SK-N-SH (cell line): ENCODE results near the gene SALL3. TPM values are rescaled to one million over a fixed set of nuclear protein-coding genes. Genes with fewer than 3 reads are reported as not detected.

Experiments used
- CTCF ChIA-PET: fragments of 300-600, 350-600 bp; formaldehyde crosslinking; extraction: SDS; loops from one replicate; lab custom pipeline; 2021; lab: Yijun Ruan, JAX
- POLR2A ChIA-PET: fragments of 350-600 bp; sonication (Branson Sonifier 250); formaldehyde crosslinking; extraction: SDS; loops from one replicate; lab custom pipeline; 2020; ENCODE audit warnings: antibody characterized with exemption, inconsistent platforms; lab: Yijun Ruan, JAX
- DNase-seq: peaks from one replicate; pipeline ENCODE4 v3.0.0; 2012
- H2AFZ ChIP-seq: fragments of 200-600 bp; sonication (generic); 2 replicates; pipeline ENCODE4 v1.8.1; 2016; ENCODE audit warnings: antibody characterized with exemption, mild to moderate bottlenecking, low read depth
- H3F3A ChIP-seq: fragments of 200-600 bp; sonication (generic); replicated peaks from 2 replicates; pipeline ENCODE3; 2016; ENCODE audit warnings: antibody characterized with exemption, mild to moderate bottlenecking; ENCODE audit not compliant: insufficient read depth
- H3K27ac ChIP-seq, 2 experiments: fragments of 200-500 bp in 1 of 2; fragments of 200-600 bp in 1 of 2; sonication (Bioruptor generic) in 1 of 2; sonication (generic), shearing (Covaris generic) in 1 of 2; 2 replicates each; pipeline versions ENCODE4 v1.5.1 to v1.6.1; 2014 to 2016; ENCODE audit warnings: low read depth in 2 of 2, inconsistent platforms in 1 of 2, low read length in 1 of 2, mild to moderate bottlenecking in 1 of 2, mixed read lengths in 1 of 2
- H3K27me3 ChIP-seq: fragments of 200-600 bp; sonication (generic), shearing (Covaris generic); 2 replicates; pipeline ENCODE4 v1.6.1; 2016; ENCODE audit warnings: mixed run types; ENCODE audit not compliant: insufficient read depth
- H3K36me3 ChIP-seq, 2 experiments: fragments of 200-500 bp in 1 of 2; fragments of 200-600 bp in 1 of 2; sonication (Bioruptor generic) in 1 of 2; sonication (generic) in 1 of 2; replicated peaks in 1 of 2; 2 replicates each; pipeline versions ENCODE3 to v1.5.1; 2014 to 2016; ENCODE audit warnings: low read length in 1 of 2, mild to moderate bottlenecking in 1 of 2; ENCODE audit not compliant: insufficient read depth in 2 of 2, control insufficient read depth in 1 of 2
- H3K4me1 ChIP-seq, 2 experiments: fragments of 200-500 bp in 1 of 2; fragments of 200-600 bp in 1 of 2; sonication (Bioruptor generic) in 1 of 2; sonication (generic), shearing (Covaris generic) in 1 of 2; 2 replicates each; pipeline versions ENCODE4 v1.5.1 to v1.6.1; 2014 to 2016; ENCODE audit warnings: low read depth in 1 of 2, low read length in 1 of 2, mixed run types in 1 of 2; ENCODE audit not compliant: insufficient read depth in 2 of 2, control insufficient read depth in 1 of 2
- H3K4me2 ChIP-seq: fragments of 200-600 bp; sonication (generic), shearing (Covaris generic); 2 replicates; pipeline ENCODE4 v1.6.1; 2017; ENCODE audit warnings: mixed run types
- H3K4me3 ChIP-seq, 2 experiments: fragments of 200-500 bp in 1 of 2; fragments of 200-600 bp in 1 of 2; sonication (Bioruptor generic) in 1 of 2; sonication (generic), shearing (Covaris generic) in 1 of 2; 2 replicates each; pipeline versions ENCODE4 v1.5.1 to v1.8.1; 2014 to 2016; ENCODE audit warnings: low read depth in 2 of 2, inconsistent platforms in 1 of 2, low read length in 1 of 2, mild to moderate bottlenecking in 1 of 2, mixed read lengths in 1 of 2, moderate library complexity in 1 of 2
- H3K79me2 ChIP-seq: fragments of 200-600 bp; sonication (generic); 2 replicates; pipeline ENCODE4 v1.8.1; 2017; ENCODE audit warnings: mild to moderate bottlenecking; ENCODE audit not compliant: insufficient read depth
- H3K9ac ChIP-seq: fragments of 200-600 bp; sonication (generic); 2 replicates; pipeline ENCODE4 v1.6.1; 2017; ENCODE audit warnings: mixed run types
- H3K9me2 ChIP-seq: fragments of 200-600 bp; sonication (generic); 2 replicates; pipeline ENCODE4 v1.6.1; 2017; ENCODE audit warnings: mixed run types
- H3K9me3 ChIP-seq: fragments of 200-600 bp; sonication (generic); 2 replicates; pipeline ENCODE4 v1.6.1; 2017; ENCODE audit warnings: mixed run types, mild to moderate bottlenecking, moderate library complexity
- H4K20me1 ChIP-seq: fragments of 200-600 bp; sonication (generic); 2 replicates; pipeline ENCODE4 v1.6.1; 2017; ENCODE audit warnings: mild to moderate bottlenecking, mixed run types; ENCODE audit not compliant: insufficient read depth
- CHD2 ChIP-seq: fragments of 150-350 bp; IDR thresholded peaks from 2 replicates; pipeline ENCODE4 v1.6.1; 2018; ENCODE audit warnings: low read length; ENCODE audit not compliant: partially characterized antibody
- ELF1 ChIP-seq: IDR thresholded peaks from 2 replicates; pipeline ENCODE4 v1.4.0; 2012
- FOSL2 ChIP-seq: IDR thresholded peaks from 2 replicates; pipeline ENCODE4 v1.4.0; 2012; ENCODE audit warnings: low read depth, mild to moderate bottlenecking, moderate library complexity, borderline replicate concordance
- FOXM1 ChIP-seq: IDR thresholded peaks from 2 replicates; pipeline ENCODE4 v1.4.0; 2012; ENCODE audit warnings: low read depth, mild to moderate bottlenecking
- GABPA ChIP-seq: IDR thresholded peaks from 2 replicates; pipeline ENCODE4 v1.4.0; 2012; ENCODE audit warnings: low read depth, mild to moderate bottlenecking
- GATA2 ChIP-seq: sonication (generic); formaldehyde crosslinking; IDR thresholded peaks from 2 replicates; pipeline ENCODE4 v1.5.0; 2020; ENCODE audit warnings: mild to moderate bottlenecking, missing genetic modification reagents
- MXI1 ChIP-seq: IDR thresholded peaks from 2 replicates; pipeline ENCODE4 v1.6.1; 2012; ENCODE audit warnings: mild to moderate bottlenecking, low read depth, low read length, improper control_type of control experiment
- NFIC ChIP-seq: IDR thresholded peaks from 2 replicates; pipeline ENCODE4 v1.4.0; 2012; ENCODE audit warnings: borderline replicate concordance
- NRF1 ChIP-seq: IDR thresholded peaks from 2 replicates; pipeline ENCODE4 v1.6.1; 2012; ENCODE audit warnings: low read depth, mild to moderate bottlenecking, low read length
- POLR2AphosphoS5 ChIP-seq: IDR thresholded peaks from 2 replicates; pipeline ENCODE4 v1.6.1; 2012; ENCODE audit warnings: low read depth, low read length
- RXRA ChIP-seq: IDR thresholded peaks from 2 replicates; pipeline ENCODE4 v1.4.0; 2012; ENCODE audit warnings: low read depth, mild to moderate bottlenecking, borderline replicate concordance
- SIN3A ChIP-seq: IDR thresholded peaks from 2 replicates; pipeline ENCODE4 v1.6.1; 2012; ENCODE audit warnings: low read depth, mild to moderate bottlenecking, low read length, moderate library complexity, borderline replicate concordance
- SMC3 ChIP-seq: IDR thresholded peaks from 2 replicates; pipeline ENCODE4 v1.6.1; 2012; ENCODE audit warnings: low read depth, low read length, improper control_type of control experiment
- TAF1 ChIP-seq: IDR thresholded peaks from 2 replicates; pipeline ENCODE4 v1.6.1; 2012; ENCODE audit warnings: low read depth, mild to moderate bottlenecking, low read length, moderate library complexity, borderline replicate concordance
- TCF12 ChIP-seq: IDR thresholded peaks from 2 replicates; pipeline ENCODE4 v1.4.0; 2012
- WGBS: methylation state at CpG from one replicate; pipeline ENCODE4 v1.1.6; 2017; ENCODE audit warnings: low lambda C conversion rate; 5-methylcytosine and 5-hydroxymethylcytosine counted together
- polyA plus RNA-seq, 3 experiments: library from polyadenylated mRNA; depleted of rRNA; stranded (reverse); fragments of >200 nt; gene quantifications; 2 replicates each; pipeline ENCODE4 v1.2.3, GENCODE V29; 2012
- TF ChIP-seq, protein P1 (sequence below): IDR thresholded peaks from 2 replicates; pipeline ENCODE4 v1.6.1; 2012; ENCODE audit warnings: mild to moderate bottlenecking, low read depth, low read length, moderate library complexity
- TF ChIP-seq, protein P2 (sequence below): fragments of 150-350 bp; IDR thresholded peaks from 2 replicates; pipeline ENCODE4 v1.6.1; 2017; ENCODE audit warnings: antibody characterized with exemption, low read length, low read depth, borderline replicate concordance
- TF ChIP-seq, protein P3 (sequence below): IDR thresholded peaks from 2 replicates; pipeline ENCODE4 v1.4.0; 2012; ENCODE audit warnings: low read depth
- TF ChIP-seq, protein P4 (sequence below): IDR thresholded peaks from 2 replicates; pipeline ENCODE4 v1.4.0; 2012; ENCODE audit warnings: low read depth, borderline replicate concordance
- TF ChIP-seq, protein P5 (sequence below): IDR thresholded peaks from 2 replicates; pipeline ENCODE4 v1.4.0; 2012; ENCODE audit warnings: low read depth, borderline replicate concordance

The SALL3 gene
- polyA plus RNA-seq, 1 of the 3 experiments (the other 2 are of a cell fraction): not detected

DNA sequence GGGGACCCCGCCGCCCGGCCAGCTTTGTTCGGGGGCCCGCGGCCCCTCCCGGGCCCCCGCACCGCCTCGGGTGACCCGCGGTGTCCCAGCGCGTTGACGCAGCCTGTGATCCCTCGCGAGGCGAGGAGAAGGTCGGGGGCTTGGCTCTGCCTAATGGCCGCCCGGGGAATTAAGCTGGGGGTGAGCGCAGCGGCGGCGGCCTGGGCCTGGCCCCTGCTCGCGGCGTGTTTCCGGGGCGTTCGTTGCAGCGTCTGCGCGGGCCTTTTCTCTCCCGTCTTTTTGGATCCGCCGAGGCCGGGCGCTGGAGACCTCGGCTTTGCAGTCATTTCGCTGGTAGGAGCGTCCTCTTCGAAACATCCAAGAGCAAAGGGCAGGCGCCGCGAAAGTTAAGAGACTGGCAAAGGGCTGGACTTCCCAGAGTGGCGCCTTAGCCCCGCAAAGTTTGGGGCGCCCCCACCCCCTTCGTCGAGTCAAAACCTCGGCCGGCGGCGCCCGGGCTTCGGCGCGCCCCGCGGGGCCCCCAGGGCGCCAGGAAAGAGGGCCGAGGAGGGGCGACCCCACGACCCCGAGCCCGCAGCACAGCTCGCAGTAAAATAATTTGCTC lies 1.3 kb downstream of the SALL3 start:
- CTCF ChIA-PET: no interaction called here
- Histone ChIP-seq H3K9ac (no peak overlapping the region), H3K9me2 (no peaks in the 10 kb centered on the region), H3F3A (no peaks in the 10 kb centered on the region), H2AFZ (no peak overlapping the region), H3K27me3 (peaks cover 75% of the 10 kb centered on the region), H3K36me3 (no peaks in the 10 kb centered on the region), H3K4me2 (no peak overlapping the region), H3K9me3 (no peaks in the 10 kb centered on the region), H3K4me1 (no peaks in the 10 kb centered on the region), H3K27ac (no peak overlapping the region), H3K79me2 (no peaks in the 10 kb centered on the region), H3K4me3 (no peak overlapping the region), H4K20me1 (no peaks in the 10 kb centered on the region)
- POLR2A ChIA-PET: no interaction called here
- 25% methylated on average over 34 of the region's 68 CpGs for WGBS
- no peak for DNase-seq
- TF ChIP-seq SMC3: no peak

DNA sequence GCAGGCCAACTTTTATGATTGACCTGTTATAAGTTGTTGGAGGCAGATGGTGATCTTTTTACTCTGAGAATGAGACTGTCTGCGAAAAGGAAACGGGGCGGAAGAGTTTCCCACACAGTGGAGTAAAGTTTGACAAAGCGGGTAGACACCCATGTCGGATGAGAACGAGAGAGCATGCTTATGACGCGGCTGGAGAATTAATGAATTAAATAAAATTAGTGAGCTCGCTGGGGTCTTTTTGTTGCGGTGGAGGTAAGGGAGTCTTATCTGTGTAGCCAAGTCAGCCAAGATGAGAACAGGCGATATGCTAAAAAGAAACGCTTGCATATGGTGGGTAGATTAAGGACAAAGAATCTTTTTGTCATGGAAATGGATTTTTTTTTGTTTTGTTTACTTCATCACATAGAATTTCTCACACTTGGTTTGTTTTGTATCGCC lies 1.8 kb downstream of the SALL3 start:
- no peak overlapping the region for H3K9ac ChIP-seq
- no peak overlapping the region for H3K27ac ChIP-seq
- TF ChIP-seq, protein P1, sequence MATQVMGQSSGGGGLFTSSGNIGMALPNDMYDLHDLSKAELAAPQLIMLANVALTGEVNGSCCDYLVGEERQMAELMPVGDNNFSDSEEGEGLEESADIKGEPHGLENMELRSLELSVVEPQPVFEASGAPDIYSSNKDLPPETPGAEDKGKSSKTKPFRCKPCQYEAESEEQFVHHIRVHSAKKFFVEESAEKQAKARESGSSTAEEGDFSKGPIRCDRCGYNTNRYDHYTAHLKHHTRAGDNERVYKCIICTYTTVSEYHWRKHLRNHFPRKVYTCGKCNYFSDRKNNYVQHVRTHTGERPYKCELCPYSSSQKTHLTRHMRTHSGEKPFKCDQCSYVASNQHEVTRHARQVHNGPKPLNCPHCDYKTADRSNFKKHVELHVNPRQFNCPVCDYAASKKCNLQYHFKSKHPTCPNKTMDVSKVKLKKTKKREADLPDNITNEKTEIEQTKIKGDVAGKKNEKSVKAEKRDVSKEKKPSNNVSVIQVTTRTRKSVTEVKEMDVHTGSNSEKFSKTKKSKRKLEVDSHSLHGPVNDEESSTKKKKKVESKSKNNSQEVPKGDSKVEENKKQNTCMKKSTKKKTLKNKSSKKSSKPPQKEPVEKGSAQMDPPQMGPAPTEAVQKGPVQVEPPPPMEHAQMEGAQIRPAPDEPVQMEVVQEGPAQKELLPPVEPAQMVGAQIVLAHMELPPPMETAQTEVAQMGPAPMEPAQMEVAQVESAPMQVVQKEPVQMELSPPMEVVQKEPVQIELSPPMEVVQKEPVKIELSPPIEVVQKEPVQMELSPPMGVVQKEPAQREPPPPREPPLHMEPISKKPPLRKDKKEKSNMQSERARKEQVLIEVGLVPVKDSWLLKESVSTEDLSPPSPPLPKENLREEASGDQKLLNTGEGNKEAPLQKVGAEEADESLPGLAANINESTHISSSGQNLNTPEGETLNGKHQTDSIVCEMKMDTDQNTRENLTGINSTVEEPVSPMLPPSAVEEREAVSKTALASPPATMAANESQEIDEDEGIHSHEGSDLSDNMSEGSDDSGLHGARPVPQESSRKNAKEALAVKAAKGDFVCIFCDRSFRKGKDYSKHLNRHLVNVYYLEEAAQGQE: no peak
- TF ChIP-seq ELF1 (no peak), NRF1 (no peak), MXI1 (no peak), GATA2 (CRISPR knock-in tag) (no peak), TCF12 (no peak), CHD2 (no peak), POLR2AphosphoS5 (no peak), SMC3 (no peak), NFIC (no peak), FOXM1 (no peak), SIN3A (no peak), RXRA (no peak), FOSL2 (no peak), TAF1 (no peak), GABPA (no peak)
- TF ChIP-seq, protein P2, sequence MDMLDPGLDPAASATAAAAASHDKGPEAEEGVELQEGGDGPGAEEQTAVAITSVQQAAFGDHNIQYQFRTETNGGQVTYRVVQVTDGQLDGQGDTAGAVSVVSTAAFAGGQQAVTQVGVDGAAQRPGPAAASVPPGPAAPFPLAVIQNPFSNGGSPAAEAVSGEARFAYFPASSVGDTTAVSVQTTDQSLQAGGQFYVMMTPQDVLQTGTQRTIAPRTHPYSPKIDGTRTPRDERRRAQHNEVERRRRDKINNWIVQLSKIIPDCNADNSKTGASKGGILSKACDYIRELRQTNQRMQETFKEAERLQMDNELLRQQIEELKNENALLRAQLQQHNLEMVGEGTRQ: no peak
- TF ChIP-seq, protein P3, sequence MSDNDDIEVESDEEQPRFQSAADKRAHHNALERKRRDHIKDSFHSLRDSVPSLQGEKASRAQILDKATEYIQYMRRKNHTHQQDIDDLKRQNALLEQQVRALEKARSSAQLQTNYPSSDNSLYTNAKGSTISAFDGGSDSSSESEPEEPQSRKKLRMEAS: no peak
- TF ChIP-seq, protein P4, sequence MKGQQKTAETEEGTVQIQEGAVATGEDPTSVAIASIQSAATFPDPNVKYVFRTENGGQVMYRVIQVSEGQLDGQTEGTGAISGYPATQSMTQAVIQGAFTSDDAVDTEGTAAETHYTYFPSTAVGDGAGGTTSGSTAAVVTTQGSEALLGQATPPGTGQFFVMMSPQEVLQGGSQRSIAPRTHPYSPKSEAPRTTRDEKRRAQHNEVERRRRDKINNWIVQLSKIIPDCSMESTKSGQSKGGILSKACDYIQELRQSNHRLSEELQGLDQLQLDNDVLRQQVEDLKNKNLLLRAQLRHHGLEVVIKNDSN: no peak
- TF ChIP-seq, protein P5, sequence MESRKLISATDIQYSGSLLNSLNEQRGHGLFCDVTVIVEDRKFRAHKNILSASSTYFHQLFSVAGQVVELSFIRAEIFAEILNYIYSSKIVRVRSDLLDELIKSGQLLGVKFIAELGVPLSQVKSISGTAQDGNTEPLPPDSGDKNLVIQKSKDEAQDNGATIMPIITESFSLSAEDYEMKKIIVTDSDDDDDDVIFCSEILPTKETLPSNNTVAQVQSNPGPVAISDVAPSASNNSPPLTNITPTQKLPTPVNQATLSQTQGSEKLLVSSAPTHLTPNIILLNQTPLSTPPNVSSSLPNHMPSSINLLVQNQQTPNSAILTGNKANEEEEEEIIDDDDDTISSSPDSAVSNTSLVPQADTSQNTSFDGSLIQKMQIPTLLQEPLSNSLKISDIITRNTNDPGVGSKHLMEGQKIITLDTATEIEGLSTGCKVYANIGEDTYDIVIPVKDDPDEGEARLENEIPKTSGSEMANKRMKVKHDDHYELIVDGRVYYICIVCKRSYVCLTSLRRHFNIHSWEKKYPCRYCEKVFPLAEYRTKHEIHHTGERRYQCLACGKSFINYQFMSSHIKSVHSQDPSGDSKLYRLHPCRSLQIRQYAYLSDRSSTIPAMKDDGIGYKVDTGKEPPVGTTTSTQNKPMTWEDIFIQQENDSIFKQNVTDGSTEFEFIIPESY: no peak
- TF ChIP-seq, all 33 proteins: peak for 0
- no peak overlapping the region for H3K4me2 ChIP-seq
- no peaks in the 10 kb centered on the region for H3K9me2 ChIP-seq
- H3K36me3 ChIP-seq: no peaks in the 10 kb centered on the region
- H3K9me3 ChIP-seq: no peaks in the 10 kb centered on the region
- ChIA-PET POLR2A (no interaction called here), CTCF (no interaction called here)
- H3K27me3 ChIP-seq: peaks cover 72% of the 10 kb centered on the region
- no peaks in the 10 kb centered on the region for H3F3A ChIP-seq
- WGBS: 22% methylated on average over 13 of the region's 13 CpGs
- no peaks in the 10 kb centered on the region for H3K79me2 ChIP-seq
- H2AFZ ChIP-seq: no peak overlapping the region
- no peak for DNase-seq
- H4K20me1 ChIP-seq: no peaks in the 10 kb centered on the region
- no peak overlapping the region for H3K4me3 ChIP-seq
- no peaks in the 10 kb centered on the region for H3K4me1 ChIP-seq
